Adipocyte (in vitro differentiated cells): ENCODE data around the gene REP15.
"Not testable (repeated sequence)": the region's sequence is repeated elsewhere in the genome, so short reads cannot be mapped to it uniquely, and the experiment has no call there.

ENCODE experiments used
- DNase-seq: peaks from one replicate; pipeline ENCODE4 v3.0.0-alpha.2; 2015; ENCODE audit warnings: low read depth
- H3K27me3 ChIP-seq: replicated peaks from 2 replicates; pipeline ENCODE4 v1.7.0; 2013; ENCODE audit warnings: mild to moderate bottlenecking, low read length, moderate library complexity; ENCODE audit not compliant: control insufficient read depth, insufficient read depth
- H3K36me3 ChIP-seq: 2 replicates; pipeline ENCODE4 v1.7.0; 2013; ENCODE audit warnings: low read length, mild to moderate bottlenecking, moderate library complexity; ENCODE audit not compliant: control insufficient read depth, insufficient read depth, severe bottlenecking
- H3K4me1 ChIP-seq: 2 replicates; pipeline ENCODE4 v1.7.0; 2013; ENCODE audit warnings: mild to moderate bottlenecking, low read length, moderate library complexity; ENCODE audit not compliant: control insufficient read depth, insufficient read depth
- H3K4me3 ChIP-seq: 2 replicates; pipeline ENCODE4 v1.7.0; 2013; ENCODE audit warnings: mild to moderate bottlenecking, low read length, moderate library complexity
- H3K9ac ChIP-seq: 2 replicates; pipeline ENCODE4 v1.7.0; 2013; ENCODE audit warnings: mild to moderate bottlenecking, low read length, moderate library complexity
- H3K9me3 ChIP-seq: 2 replicates; pipeline ENCODE4 v1.7.0; 2013; ENCODE audit warnings: mild to moderate bottlenecking, low read length, moderate library complexity; ENCODE audit not compliant: control insufficient read depth

The REP15 gene, protein sequence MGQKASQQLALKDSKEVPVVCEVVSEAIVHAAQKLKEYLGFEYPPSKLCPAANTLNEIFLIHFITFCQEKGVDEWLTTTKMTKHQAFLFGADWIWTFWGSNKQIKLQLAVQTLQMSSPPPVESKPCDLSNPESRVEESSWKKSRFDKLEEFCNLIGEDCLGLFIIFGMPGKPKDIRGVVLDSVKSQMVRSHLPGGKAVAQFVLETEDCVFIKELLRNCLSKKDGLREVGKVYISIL

DNA sequence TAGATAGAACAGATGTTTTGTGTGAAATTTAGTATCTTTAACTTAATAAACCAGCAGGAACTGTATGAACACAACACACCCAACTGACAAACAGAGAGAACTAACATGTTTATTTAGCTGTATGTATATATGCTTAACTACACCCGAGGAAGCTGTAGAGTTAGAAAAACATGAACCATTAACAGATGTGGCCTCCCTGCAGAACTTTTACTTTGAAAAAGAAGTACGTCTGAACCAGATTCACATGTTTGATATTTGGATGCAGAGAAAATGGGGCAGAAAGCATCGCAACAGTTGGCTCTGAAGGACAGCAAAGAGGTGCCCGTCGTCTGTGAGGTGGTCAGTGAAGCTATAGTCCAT lies at the start of gene REP15:
TSS of gene REP15 (plus strand) at position 155 of the 360 bp plus-strand sequence. CDS start at position 271, 116 bp downstream.
- no peak within 1 kb of the TSS for H3K4me3 ChIP-seq
- H3K27me3 ChIP-seq = no peaks in the 10 kb centered on the region
- H3K9ac ChIP-seq = no peak within 1 kb of the TSS
- H3K36me3 ChIP-seq = peaks cover 40% of the 10 kb centered on the region
- peaks cover 4% of the 10 kb centered on the region for H3K4me1 ChIP-seq
- H3K9me3 ChIP-seq = no peaks in the 10 kb centered on the region
- no peak for DNase-seq

DNA sequence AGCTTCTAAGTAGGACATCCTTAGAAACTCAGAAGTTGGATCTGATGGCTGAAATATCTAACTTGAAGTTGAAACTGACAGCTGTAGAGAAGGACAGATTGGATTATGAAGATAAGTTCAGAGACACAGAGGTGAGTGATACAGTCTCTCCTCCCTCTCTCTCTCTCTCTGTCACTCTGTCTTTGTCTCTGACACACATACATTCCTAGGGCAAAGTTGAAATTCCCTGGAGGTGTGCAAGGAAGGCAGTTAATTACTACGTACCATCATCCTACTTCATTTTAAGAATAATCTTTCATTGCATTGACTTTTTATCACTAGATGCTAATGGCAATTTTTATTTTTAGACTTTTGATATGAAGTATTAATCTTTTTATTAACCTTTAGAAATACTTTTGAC lies 46.2 kb upstream of the REP15 start:
- Histone ChIP-seq H3K27me3 (no peaks in the 10 kb centered on the region), H3K9me3 (no peaks in the 10 kb centered on the region), H3K36me3 (peaks cover 31% of the 10 kb centered on the region), H3K9ac (no peak overlapping the region), H3K4me3 (no peak overlapping the region), H3K4me1 (peaks cover 17% of the 10 kb centered on the region)
- no peak for DNase-seq

DNA sequence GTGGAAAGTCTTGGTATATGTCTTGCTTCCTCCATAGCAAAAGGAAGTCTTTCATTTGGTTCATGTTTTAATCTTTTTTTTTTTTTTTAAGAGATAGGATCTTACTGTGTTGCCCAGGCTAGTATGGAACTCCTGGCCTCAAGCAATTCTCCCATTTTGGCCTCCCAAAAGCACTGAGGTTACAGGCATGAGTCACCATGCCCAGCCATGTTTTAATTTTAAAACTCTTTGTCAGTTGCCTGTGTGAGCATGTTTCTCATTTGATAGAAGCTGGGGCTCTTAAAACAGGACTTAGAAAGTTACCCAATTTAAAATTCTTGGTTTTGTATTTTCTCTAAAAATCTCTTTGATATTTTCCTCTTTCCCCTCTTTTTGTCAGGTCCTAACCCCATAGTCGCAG lies 45.0 kb upstream of the REP15 start:
- Histone ChIP-seq H3K4me1 (peaks cover 17% of the 10 kb centered on the region), H3K4me3 (no peak overlapping the region), H3K9ac (no peak overlapping the region), H3K9me3 (no peaks in the 10 kb centered on the region), H3K36me3 (peaks cover 26% of the 10 kb centered on the region), H3K27me3 (no peaks in the 10 kb centered on the region)
- DNase-seq = peak; percentile 40

DNA sequence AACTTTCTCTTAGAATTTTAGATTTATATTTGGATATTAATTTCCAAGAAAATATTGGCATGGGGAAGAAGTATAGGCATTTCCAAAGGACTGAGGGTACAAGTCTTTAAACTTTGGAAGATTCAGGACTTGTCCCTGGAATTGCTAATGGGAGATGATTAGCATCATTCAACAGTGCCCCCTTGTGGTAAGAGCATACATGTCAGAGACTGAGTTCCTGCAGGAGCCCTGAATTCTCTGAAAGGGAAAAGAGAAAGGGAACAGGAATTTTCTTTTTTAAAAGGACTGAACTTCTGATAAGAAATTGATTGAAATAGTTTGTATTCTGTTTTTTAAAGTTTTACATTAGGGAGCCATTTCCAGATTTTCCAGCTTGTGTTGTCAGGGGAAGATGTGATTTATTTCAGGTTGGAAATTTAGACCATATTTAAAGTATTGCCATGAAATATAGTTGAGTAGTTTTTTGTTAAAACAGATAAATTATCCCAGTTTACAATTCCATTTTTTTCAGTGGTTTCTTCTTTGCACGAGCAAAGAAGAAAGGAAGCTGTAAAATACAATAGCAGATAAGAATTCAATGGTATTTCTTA lies 44.0 kb upstream of the REP15 start:
- peak; percentile 96 for DNase-seq
- no peaks in the 10 kb centered on the region for H3K9me3 ChIP-seq

DNA sequence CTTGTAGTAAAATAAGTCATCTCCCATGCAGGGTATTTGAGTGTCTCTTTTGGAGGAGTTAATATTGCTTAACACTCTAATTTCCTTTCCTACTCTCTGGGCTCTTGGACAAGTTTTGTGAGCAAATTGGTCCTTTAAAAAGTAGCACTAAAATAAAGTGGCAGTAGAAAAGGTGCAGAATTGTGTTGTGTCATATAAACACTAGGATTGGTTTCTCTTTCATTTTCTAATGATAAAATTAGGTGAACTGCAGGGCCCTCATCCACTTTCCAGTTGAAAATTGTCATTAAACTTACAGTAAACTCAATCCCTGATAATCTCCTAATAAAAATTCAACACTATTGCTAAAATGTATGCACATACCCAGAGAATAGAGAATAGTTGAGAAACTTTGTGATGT lies 42.6 kb upstream of the REP15 start:
- no peaks in the 10 kb centered on the region for H3K27me3 ChIP-seq
- H3K4me3 ChIP-seq = peak overlapping the region; percentile 37
- peaks cover 17% of the 10 kb centered on the region for H3K4me1 ChIP-seq
- H3K9me3 ChIP-seq = no peaks in the 10 kb centered on the region
- H3K9ac ChIP-seq = peak overlapping the region; percentile 54
- no peak for DNase-seq
- H3K36me3 ChIP-seq = peaks cover 25% of the 10 kb centered on the region

More for the DNA sequence above, 44.0 kb upstream of the REP15 start:
- H3K4me3 ChIP-seq = no peak overlapping the region
- H3K27me3 ChIP-seq = no peaks in the 10 kb centered on the region
- peaks cover 25% of the 10 kb centered on the region for H3K36me3 ChIP-seq
- peaks cover 17% of the 10 kb centered on the region for H3K4me1 ChIP-seq
- peak overlapping the region; percentile 39 for H3K9ac ChIP-seq

DNA sequence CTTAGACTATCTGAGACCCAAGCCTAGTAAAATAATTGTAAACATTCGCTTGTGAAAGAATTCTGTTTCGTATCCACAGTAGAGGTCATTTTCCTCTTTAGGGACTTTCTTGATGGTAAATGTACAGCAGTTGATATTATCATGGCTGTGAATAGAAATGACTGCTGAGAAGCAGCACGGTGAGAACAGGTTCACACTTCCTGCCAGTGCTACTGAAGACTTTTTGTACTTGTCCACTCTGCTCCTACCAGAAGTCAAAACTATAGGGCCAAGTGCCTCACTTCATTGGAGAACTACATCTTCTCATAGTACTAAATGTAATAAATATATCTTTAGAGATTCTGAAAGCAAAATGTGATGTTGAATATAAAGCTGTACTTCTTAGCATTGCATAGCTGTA lies 40.8 kb upstream of the REP15 start:
- H3K4me3 ChIP-seq, DNase-seq, H3K27me3 ChIP-seq, H3K9me3 ChIP-seq, H3K9ac ChIP-seq, H3K36me3 ChIP-seq: not testable (repeated sequence)
- H3K4me1 ChIP-seq = peaks cover 17% of the 10 kb centered on the region

DNA sequence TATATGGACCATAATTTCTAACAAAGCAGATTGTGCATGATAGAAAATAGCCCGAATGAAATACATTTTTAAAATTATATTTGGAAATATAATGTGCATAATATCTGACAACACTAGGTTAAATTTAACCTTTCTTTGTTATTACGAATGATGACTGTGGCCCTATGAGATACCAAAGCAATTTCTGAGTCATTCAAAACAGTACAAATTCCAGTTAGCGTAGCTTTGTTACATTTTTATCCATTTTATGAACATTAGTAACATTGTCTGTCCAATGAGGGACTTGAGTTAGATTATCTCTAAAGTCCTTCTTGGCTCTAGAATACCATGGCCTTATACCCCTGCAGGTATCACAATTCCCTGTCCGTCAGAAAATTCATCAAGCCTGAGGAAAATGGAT lies 39.0 kb upstream of the REP15 start:
- DNase-seq = peak; percentile 51
- Histone ChIP-seq H3K9ac (no peak overlapping the region), H3K36me3 (peaks cover 23% of the 10 kb centered on the region), H3K27me3 (no peaks in the 10 kb centered on the region), H3K4me3 (no peak overlapping the region), H3K9me3 (no peaks in the 10 kb centered on the region), H3K4me1 (peaks cover 16% of the 10 kb centered on the region)

DNA sequence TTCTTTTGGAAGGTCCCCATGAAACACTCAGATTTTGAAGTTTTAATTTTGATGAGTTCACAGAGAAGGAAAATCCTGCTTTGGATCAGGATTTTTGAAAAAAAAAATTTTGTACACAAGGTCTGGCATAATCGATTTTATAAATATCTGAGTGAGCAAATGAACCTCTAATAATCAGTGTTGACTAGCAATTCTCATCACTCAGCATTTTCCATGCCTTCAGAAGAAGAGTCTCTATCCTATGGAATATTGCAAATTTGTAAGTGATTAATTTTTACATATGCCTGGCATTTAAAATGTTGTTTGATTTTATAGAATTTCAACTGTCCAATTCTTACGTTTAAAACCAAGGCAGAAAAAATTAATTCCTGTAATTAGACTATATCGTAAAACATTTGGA lies 30.5 kb upstream of the REP15 start:
- Histone ChIP-seq H3K4me1 (peaks cover 28% of the 10 kb centered on the region), H3K36me3 (peaks cover 41% of the 10 kb centered on the region), H3K9me3 (no peaks in the 10 kb centered on the region), H3K27me3 (no peaks in the 10 kb centered on the region), H3K4me3 (no peak overlapping the region), H3K9ac (no peak overlapping the region)
- no peak for DNase-seq

DNA sequence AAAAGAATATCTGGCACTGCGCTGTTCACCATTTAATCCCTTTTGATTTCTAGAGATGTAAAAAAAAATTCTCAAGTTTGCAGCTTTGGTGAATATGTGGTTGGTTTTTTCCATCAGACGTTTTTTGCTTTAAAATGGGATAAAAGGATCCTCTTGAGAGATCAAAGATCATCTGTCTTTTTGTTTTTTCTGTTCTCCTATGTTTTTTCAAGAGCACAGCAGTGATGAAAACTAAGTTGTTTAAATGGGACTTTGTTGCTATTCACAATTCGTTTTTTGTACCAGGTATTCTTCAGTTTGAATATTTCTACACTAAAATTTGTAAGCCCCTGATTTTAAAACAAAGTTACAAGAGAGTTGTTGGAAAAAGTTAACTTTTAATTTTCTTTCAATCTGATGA lies 29.7 kb upstream of the REP15 start:
- Histone ChIP-seq H3K9ac (peak overlapping the region; percentile 68), H3K4me3 (no peak overlapping the region), H3K36me3 (peaks cover 33% of the 10 kb centered on the region), H3K27me3 (no peaks in the 10 kb centered on the region), H3K9me3 (no peaks in the 10 kb centered on the region), H3K4me1 (peaks cover 28% of the 10 kb centered on the region)
- DNase-seq = no peak

DNA sequence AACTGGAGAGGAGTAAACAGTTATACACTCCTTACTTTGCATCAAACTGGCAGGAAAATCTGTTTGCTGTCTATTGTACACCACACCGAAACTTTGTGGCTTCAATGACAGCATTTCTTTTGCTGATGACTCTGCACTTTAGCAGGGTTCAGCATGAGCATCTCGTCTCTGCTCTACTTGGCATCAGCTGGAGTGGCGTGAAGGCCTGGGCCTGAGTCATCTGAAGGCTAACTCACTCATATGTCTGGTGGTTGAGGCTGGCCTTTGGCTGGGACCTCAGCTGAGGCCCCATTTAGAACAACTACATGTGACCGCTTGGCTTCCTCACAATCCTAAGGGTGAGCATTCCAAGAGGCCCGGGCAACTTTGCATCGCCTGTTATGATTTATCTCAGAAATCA lies 28.7 kb upstream of the REP15 start:
- H3K4me1 ChIP-seq = peaks cover 30% of the 10 kb centered on the region
- H3K27me3 ChIP-seq = no peaks in the 10 kb centered on the region
- no peaks in the 10 kb centered on the region for H3K9me3 ChIP-seq
- peaks cover 25% of the 10 kb centered on the region for H3K36me3 ChIP-seq
- H3K4me3 ChIP-seq = no peak overlapping the region
- H3K9ac ChIP-seq = peak overlapping the region; percentile 68
- peak; percentile 23 for DNase-seq

DNA sequence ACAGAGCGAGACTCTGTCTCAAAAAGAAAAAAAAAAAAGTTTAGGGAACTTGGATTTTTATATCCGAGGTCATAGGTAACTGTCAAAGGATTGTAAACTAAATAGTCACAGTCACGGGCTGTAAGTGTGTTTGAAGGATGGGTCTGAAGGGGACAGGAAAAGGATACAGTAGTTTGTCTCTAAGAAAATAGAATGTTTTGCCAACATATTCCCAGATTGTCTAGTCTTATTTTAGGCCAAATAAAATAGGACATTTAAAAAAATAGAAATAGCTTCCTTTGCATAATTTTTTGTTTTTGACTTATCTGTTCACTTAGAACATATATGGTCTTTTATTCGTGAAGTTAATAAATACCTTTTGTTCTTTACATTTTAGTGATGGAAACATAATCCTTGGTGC lies 24.2 kb upstream of the REP15 start:
- Histone ChIP-seq H3K4me3 (no peak overlapping the region), H3K4me1 (peaks cover 35% of the 10 kb centered on the region), H3K27me3 (no peaks in the 10 kb centered on the region), H3K9me3 (no peaks in the 10 kb centered on the region), H3K9ac (no peak overlapping the region), H3K36me3 (peaks cover 15% of the 10 kb centered on the region)
- no peak for DNase-seq

DNA sequence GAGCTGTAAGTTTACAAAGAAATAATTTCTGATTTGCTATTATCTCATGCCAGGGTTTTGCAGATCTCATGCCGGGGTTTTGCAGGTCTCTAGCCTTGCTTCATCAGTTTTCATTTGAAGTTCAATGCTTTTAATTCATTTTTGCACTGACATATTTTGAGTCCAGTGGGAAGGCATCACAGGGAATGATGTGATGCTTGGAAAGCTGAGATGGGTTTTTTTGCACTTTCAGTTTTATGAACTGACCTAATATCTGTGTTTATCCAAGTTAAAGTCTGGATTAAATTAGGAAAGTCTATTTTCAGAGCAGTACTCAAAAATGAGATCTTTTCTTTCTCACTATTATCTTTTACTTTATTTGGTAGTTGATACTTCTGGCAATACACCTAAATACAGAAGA lies 23.6 kb upstream of the REP15 start:
- peak; percentile 7 for DNase-seq
- peak overlapping the region; percentile 58 for H3K9ac ChIP-seq
- peaks cover 18% of the 10 kb centered on the region for H3K36me3 ChIP-seq
- peaks cover 29% of the 10 kb centered on the region for H3K4me1 ChIP-seq
- H3K9me3 ChIP-seq = no peaks in the 10 kb centered on the region
- no peaks in the 10 kb centered on the region for H3K27me3 ChIP-seq
- H3K4me3 ChIP-seq = peak overlapping the region; percentile 47
